Daoy (cell line): ENCODE results near the gene ANXA9. TPM values are rescaled to one million over a fixed set of nuclear protein-coding genes. Genes with fewer than 3 reads are reported as not detected.

Experiments used
- DNase-seq: peaks from one replicate; pipeline ENCODE4 v3.0.0-alpha.2; 2015; ENCODE audit warnings: low read depth
- total RNA-seq: library from RNA; depleted of rRNA; stranded (reverse); fragments of >200 nt; shearing (Covaris generic); gene quantifications from 2 replicates; pipeline ENCODE4 v1.2.3, GENCODE V29; 2014; rRNA removed

ANXA9 gene
- total RNA-seq, result 0.24 TPM in 1 of 2 replicates, not detected in the other

GRCh38 chr1:150981805-150982712, at the start of gene ANXA9:
Gene ANXA9 (plus strand): TSS chr1:150982292. CDS start chr1:150983106, 814 bp downstream.
- DNase-seq, result no peak

GRCh38 chr1:150944856-150945255, 37.2 kb upstream of the ANXA9 start:
- DNase-seq, result no peak

- DNase-seq, result no peak
These were observed 27.4 kb upstream of the ANXA9 start for GRCh38 chr1:150954708-150955107.

GRCh38 chr1:150955280-150955679, 26.8 kb upstream of the ANXA9 start:
- DNase-seq, result no peak

GRCh38 chr1:150957666-150958065, 24.4 kb upstream of the ANXA9 start:
- no peak for DNase-seq

GRCh38 chr1:150960646-150961045, 21.4 kb upstream of the ANXA9 start:
- DNase-seq, result no peak

- no peak for DNase-seq
These were observed 20.3 kb upstream of the ANXA9 start for GRCh38 chr1:150961756-150962155.

GRCh38 chr1:150963321-150964163, 18.6 kb upstream of the ANXA9 start:
- no peak for DNase-seq

- DNase-seq, result no peak
These were observed 18.0 kb upstream of the ANXA9 start for GRCh38 chr1:150964164-150964489.

GRCh38 chr1:150965605-150966004, 16.5 kb upstream of the ANXA9 start:
- DNase-seq, result no peak

- DNase-seq, result no peak
These were observed 16.1 kb upstream of the ANXA9 start for GRCh38 chr1:150966011-150966410.

GRCh38 chr1:150967936-150968335, 14.2 kb upstream of the ANXA9 start:
- no peak for DNase-seq

GRCh38 chr1:150968491-150968890, 13.6 kb upstream of the ANXA9 start:
- DNase-seq, result no peak

- no peak for DNase-seq
These were observed 12.5 kb upstream of the ANXA9 start for GRCh38 chr1:150969626-150970025.

GRCh38 chr1:150970808-150971582, 11.1 kb upstream of the ANXA9 start:
- no peak for DNase-seq

GRCh38 chr1:150971583-150972416, 10.3 kb upstream of the ANXA9 start:
- DNase-seq, result no peak

GRCh38 chr1:150972417-150972940, 9.6 kb upstream of the ANXA9 start:
- DNase-seq, result no peak

- peak; percentile 35 for DNase-seq
These were observed 8.7 kb upstream of the ANXA9 start for GRCh38 chr1:150973258-150973835.

- DNase-seq, result peak; percentile 57
These were observed 8.1 kb upstream of the ANXA9 start for GRCh38 chr1:150973836-150974579.
